H9 (cell line): ENCODE data around the gene GNPDA1. TPM values are rescaled to one million over a fixed set of nuclear protein-coding genes. Genes with fewer than 3 reads are reported as not detected.

ENCODE experiments used
- DNase-seq: peaks from one replicate; pipeline ENCODE4 v3.0.0-alpha.2; 2017
- H2AFZ ChIP-seq: one replicate; pipeline ENCODE4 v1.6.1; 2013; ENCODE audit warnings: mild to moderate bottlenecking, low read length, control low read depth, moderate library complexity
- H2AK5ac ChIP-seq: 2 replicates; pipeline ENCODE4 v1.6.1; 2013; ENCODE audit warnings: low read length, control low read depth, mixed read lengths; ENCODE audit not compliant: insufficient read length
- H2BK120ac ChIP-seq: one replicate; pipeline ENCODE4 v1.6.1; 2013; ENCODE audit warnings: low read depth, mild to moderate bottlenecking, low read length, control low read depth, inconsistent platforms; ENCODE audit not compliant: poor library complexity, severe bottlenecking
- H2BK12ac ChIP-seq: 2 replicates; pipeline ENCODE4 v1.6.1; 2013; ENCODE audit warnings: low read length, control low read depth, mixed read lengths, low read depth; ENCODE audit not compliant: insufficient read length
- H2BK15ac ChIP-seq: 2 replicates; pipeline ENCODE4 v1.6.1; 2013; ENCODE audit warnings: low read depth, low read length, control low read depth
- H2BK20ac ChIP-seq: one replicate; pipeline ENCODE4 v1.6.1; 2013; ENCODE audit warnings: low read depth, mild to moderate bottlenecking, low read length, control low read depth, inconsistent platforms; ENCODE audit not compliant: poor library complexity, severe bottlenecking
- H2BK5ac ChIP-seq: 2 replicates; pipeline ENCODE4 v1.6.1; 2013; ENCODE audit warnings: low read length, control low read depth, mixed read lengths; ENCODE audit not compliant: insufficient read length
- H3K14ac ChIP-seq: 2 replicates; pipeline ENCODE4 v1.6.1; 2013; ENCODE audit warnings: low read length, control low read depth; ENCODE audit not compliant: insufficient read depth
- H3K18ac ChIP-seq: 2 replicates; pipeline ENCODE4 v1.6.1; 2013; ENCODE audit warnings: low read depth, mild to moderate bottlenecking, mixed read lengths, low read length, control low read depth; ENCODE audit not compliant: insufficient read length
- H3K23ac ChIP-seq: 2 replicates; pipeline ENCODE4 v1.6.1; 2013; ENCODE audit warnings: low read length, control low read depth, mixed read lengths, low read depth; ENCODE audit not compliant: insufficient read length
- H3K23me2 ChIP-seq: 2 replicates; pipeline ENCODE4 v1.6.1; 2013; ENCODE audit warnings: low read depth, mild to moderate bottlenecking, mixed read lengths, low read length, control low read depth; ENCODE audit not compliant: insufficient read length, poor library complexity, severe bottlenecking
- H3K27ac ChIP-seq: 2 replicates; pipeline ENCODE4 v1.5.1; 2013; ENCODE audit warnings: low read length, control low read depth, mixed read lengths, low read depth; ENCODE audit not compliant: insufficient read length
- H3K27me3 ChIP-seq: 2 replicates; pipeline ENCODE4 v1.6.1; 2013; ENCODE audit warnings: low read length, control low read depth, inconsistent platforms; ENCODE audit not compliant: insufficient read depth
- H3K4ac ChIP-seq: 2 replicates; pipeline ENCODE4 v1.6.1; 2013; ENCODE audit warnings: low read depth, mild to moderate bottlenecking, control low read depth, inconsistent platforms, low read length, moderate library complexity
- H3K4me1 ChIP-seq: 2 replicates; pipeline ENCODE4 v1.6.1; 2013; ENCODE audit warnings: low read length, control low read depth, inconsistent platforms; ENCODE audit not compliant: insufficient read depth
- H3K4me2 ChIP-seq: 2 replicates; pipeline ENCODE4 v1.6.1; 2013; ENCODE audit warnings: low read length, control low read depth, mixed read lengths; ENCODE audit not compliant: insufficient read length, insufficient read depth
- H3K56ac ChIP-seq: 2 replicates; pipeline ENCODE4 v1.6.1; 2013; ENCODE audit warnings: low read depth, mild to moderate bottlenecking, mixed read lengths, low read length, control low read depth; ENCODE audit not compliant: insufficient read length
- H3K79me1 ChIP-seq: 2 replicates; pipeline ENCODE4 v1.6.1; 2013; ENCODE audit warnings: low read depth, mild to moderate bottlenecking, moderate library complexity, low read length, control low read depth, inconsistent platforms; ENCODE audit not compliant: insufficient read depth, poor library complexity, severe bottlenecking
- H3K79me2 ChIP-seq: 2 replicates; pipeline ENCODE4 v1.6.1; 2013; ENCODE audit warnings: low read length, control low read depth, inconsistent platforms; ENCODE audit not compliant: insufficient read depth
- H3K9ac ChIP-seq: 2 replicates; pipeline ENCODE4 v1.6.1; 2013; ENCODE audit warnings: low read length, control low read depth, mixed read lengths; ENCODE audit not compliant: insufficient read length; ENCODE audit errors: extremely low read depth
- H3K9me3 ChIP-seq: one replicate; pipeline ENCODE4 v1.6.1; 2013; ENCODE audit warnings: low read depth, low read length, inconsistent platforms; ENCODE audit not compliant: control insufficient read depth
- H3T11ph ChIP-seq: one replicate; pipeline ENCODE4 v1.6.1; 2013; ENCODE audit warnings: mild to moderate bottlenecking, low read length, control low read depth, inconsistent platforms
- H4K20me1 ChIP-seq: one replicate; pipeline ENCODE4 v1.6.1; 2013; ENCODE audit not compliant: control insufficient read depth, insufficient read length, insufficient read depth
- H4K5ac ChIP-seq: 2 replicates; pipeline ENCODE4 v1.6.1; 2013; ENCODE audit warnings: low read depth, mild to moderate bottlenecking, mixed read lengths, low read length, control low read depth; ENCODE audit not compliant: insufficient read length
- H4K8ac ChIP-seq: replicated peaks from 2 replicates; pipeline ENCODE4 v1.6.1; 2013; ENCODE audit warnings: low read length, control low read depth, mixed read lengths, low read depth; ENCODE audit not compliant: insufficient read length
- H4K91ac ChIP-seq: 2 replicates; pipeline ENCODE4 v1.6.1; 2013; ENCODE audit warnings: low read depth, mild to moderate bottlenecking, moderate library complexity, mixed read lengths, low read length, control low read depth; ENCODE audit not compliant: insufficient read length
- H3K27ac Mint-ChIP-seq, 3 experiments: 2 replicates in 2 of 3; 3 replicates in 1 of 3; pipeline ENCODE4 v1.8.0; 2020 to 2021; ENCODE audit warnings: mixed read lengths in 3 of 3, mild to moderate bottlenecking in 1 of 3, moderate library complexity in 1 of 3
- H3K27me3 Mint-ChIP-seq: 2 replicates; pipeline ENCODE4 v1.8.0; 2021; ENCODE audit warnings: low read depth, mild to moderate bottlenecking, moderate library complexity, mixed read lengths
- H3K36me3 Mint-ChIP-seq, 3 experiments: 2 replicates in 2 of 3; 3 replicates in 1 of 3; pipeline ENCODE4 v1.8.0; 2020 to 2021; ENCODE audit warnings: low read depth in 3 of 3, mixed read lengths in 3 of 3; ENCODE audit not compliant: insufficient read depth in 1 of 3
- H3K4me1 Mint-ChIP-seq, 2 experiments: 2 replicates each; pipeline ENCODE4 v1.8.0; 2020; ENCODE audit warnings: mixed read lengths in 2 of 2
- H3K4me3 Mint-ChIP-seq, 2 experiments: 2 replicates in 1 of 2; 3 replicates in 1 of 2; pipeline ENCODE4 v1.8.0; 2020 to 2021; ENCODE audit warnings: mild to moderate bottlenecking in 2 of 2, mixed read lengths in 2 of 2, moderate library complexity in 1 of 2
- H3K9me3 Mint-ChIP-seq, 2 experiments: 2 replicates in 1 of 2; 3 replicates in 1 of 2; pipeline ENCODE4 v1.8.0; 2020; ENCODE audit warnings: mild to moderate bottlenecking in 2 of 2, mixed read lengths in 2 of 2, moderate library complexity in 1 of 2
- WGBS: extraction: QIAGEN DNeasy Blood & Tissue Kit; methylation state at CpG from one replicate; pipeline ENCODE4 v1.1.7; 2013; ENCODE audit warnings: missing lambda C conversion rate, low lambda C conversion rate, mixed read lengths; ENCODE audit not compliant: insufficient read length; ENCODE audit errors: extremely low coverage; 5-methylcytosine and 5-hydroxymethylcytosine counted together
- total RNA-seq: library from RNA; stranded (reverse); gene quantifications from 2 replicates; pipeline ENCODE4 v1.2.1, GENCODE V29; 2021
- TF ChIP-seq, protein P1 (sequence below): fragments of 200-600 bp; sonication (generic); conservative IDR thresholded peaks from 3 replicates; pipeline ENCODE4 v1.8.0; 2021; ENCODE audit warnings: antibody characterized with exemption, mild to moderate bottlenecking

GNPDA1 gene
- total RNA-seq, 1 experiment from 2014 or later, result 66.8 TPM

DNA sequence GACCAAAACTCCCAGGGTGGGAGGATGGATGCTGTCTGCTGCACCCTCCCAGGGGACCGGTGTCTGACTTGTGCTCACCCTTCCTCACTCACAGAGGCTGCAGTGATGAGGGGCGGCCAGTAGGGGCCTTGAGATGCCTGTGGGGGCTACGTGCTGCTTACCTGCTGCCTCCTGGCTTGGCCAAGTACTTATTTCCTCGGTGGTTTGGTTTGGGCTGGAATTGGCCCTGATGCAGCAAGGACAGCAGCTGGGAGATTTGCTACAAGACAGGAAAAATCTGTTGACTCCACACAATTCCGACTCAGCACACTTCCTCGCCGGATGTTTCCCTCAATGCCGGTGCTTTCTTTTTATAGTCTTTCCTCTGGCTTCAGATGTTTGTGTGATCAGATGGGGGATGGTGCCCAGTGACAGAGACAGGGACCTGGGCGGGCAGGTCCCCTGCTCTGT, 61.5 kb downstream of the GNPDA1 start:
- H3K9me3 Mint-ChIP-seq, result no peaks in the 10 kb centered on the region; a peak in 1 of 5 replicates
- no peak overlapping the region for H3T11ph ChIP-seq
- H2BK120ac ChIP-seq, result no peak overlapping the region
- H3K27me3 Mint-ChIP-seq, result peaks cover 3% of the 10 kb centered on the region; the same call in 1 of the 2 replicates
- no peak overlapping the region for H2BK5ac ChIP-seq
- H3K23me2 ChIP-seq, result no peaks in the 10 kb centered on the region
- no peak overlapping the region for H4K5ac ChIP-seq
- H3K4me2 ChIP-seq, result no peak overlapping the region
- H3K9ac ChIP-seq, result no peak overlapping the region
- H3K79me2 ChIP-seq, result no peaks in the 10 kb centered on the region
- no peak overlapping the region for H2BK20ac ChIP-seq
- H2AK5ac ChIP-seq, result no peak overlapping the region
- no peak overlapping the region for H4K91ac ChIP-seq
- no peak overlapping the region; the same call in 1 of the 2 replicates for H2BK15ac ChIP-seq
- H3K4me1 ChIP-seq, result no peaks in the 10 kb centered on the region; the same call in 1 of the 2 replicates
- no peak overlapping the region for H3K56ac ChIP-seq
- H3K79me1 ChIP-seq, result no peaks in the 10 kb centered on the region
- H4K20me1 ChIP-seq, result no peaks in the 10 kb centered on the region
- no peak overlapping the region for H2AFZ ChIP-seq
- no peaks in the 10 kb centered on the region for H3K27me3 ChIP-seq
- H3K27ac Mint-ChIP-seq, result no peak overlapping the region; a peak in 1 of 7 replicates
- no peak overlapping the region for H3K4me3 Mint-ChIP-seq
- peak; percentile 86 for DNase-seq
- no peaks in the 10 kb centered on the region for H3K36me3 Mint-ChIP-seq
- H3K23ac ChIP-seq, result no peak overlapping the region
- TF ChIP-seq, protein P1, sequence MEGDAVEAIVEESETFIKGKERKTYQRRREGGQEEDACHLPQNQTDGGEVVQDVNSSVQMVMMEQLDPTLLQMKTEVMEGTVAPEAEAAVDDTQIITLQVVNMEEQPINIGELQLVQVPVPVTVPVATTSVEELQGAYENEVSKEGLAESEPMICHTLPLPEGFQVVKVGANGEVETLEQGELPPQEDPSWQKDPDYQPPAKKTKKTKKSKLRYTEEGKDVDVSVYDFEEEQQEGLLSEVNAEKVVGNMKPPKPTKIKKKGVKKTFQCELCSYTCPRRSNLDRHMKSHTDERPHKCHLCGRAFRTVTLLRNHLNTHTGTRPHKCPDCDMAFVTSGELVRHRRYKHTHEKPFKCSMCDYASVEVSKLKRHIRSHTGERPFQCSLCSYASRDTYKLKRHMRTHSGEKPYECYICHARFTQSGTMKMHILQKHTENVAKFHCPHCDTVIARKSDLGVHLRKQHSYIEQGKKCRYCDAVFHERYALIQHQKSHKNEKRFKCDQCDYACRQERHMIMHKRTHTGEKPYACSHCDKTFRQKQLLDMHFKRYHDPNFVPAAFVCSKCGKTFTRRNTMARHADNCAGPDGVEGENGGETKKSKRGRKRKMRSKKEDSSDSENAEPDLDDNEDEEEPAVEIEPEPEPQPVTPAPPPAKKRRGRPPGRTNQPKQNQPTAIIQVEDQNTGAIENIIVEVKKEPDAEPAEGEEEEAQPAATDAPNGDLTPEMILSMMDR, result peak; percentile 76
- H3K9me3 ChIP-seq, result no peaks in the 10 kb centered on the region
- no peak overlapping the region for H3K18ac ChIP-seq
- peaks cover 13 to 14% of the 10 kb centered on the region in 2 experiments for H3K4me1 Mint-ChIP-seq
- H3K14ac ChIP-seq, result no peak overlapping the region
- H3K27ac ChIP-seq, result no peak overlapping the region
- H3K4ac ChIP-seq, result no peak overlapping the region
- WGBS, result no CpG with 5 or more reads among the region's 9 CpGs
- H4K8ac ChIP-seq, result no peak overlapping the region
- H2BK12ac ChIP-seq, result no peak overlapping the region

Other genes starting within 250 kb of the GNPDA1 start
- gene PCDH1, start 134.6 kb downstream of the GNPDA1 start, total RNA-seq, result 127 and 131 TPM in 2 replicates
- gene DELE1, start 89.2 kb downstream of the GNPDA1 start, total RNA-seq, result 72.7 and 75.3 TPM in 2 replicates
- not detected in 2 replicates for gene PCDH12, start 54.8 kb downstream of the GNPDA1 start, total RNA-seq
- gene RNF14, start 43.9 kb downstream of the GNPDA1 start, total RNA-seq, result 19.5 and 20.1 TPM in 2 replicates
- gene NDFIP1, start 95.8 kb upstream of the GNPDA1 start, total RNA-seq, result 26.6 TPM in 2 replicates